ENCODE results near the gene CEP72.
A peak's percentile ranks its signal among the peaks of the same experiment; 100 is the strongest.

The CEP72 gene, protein sequence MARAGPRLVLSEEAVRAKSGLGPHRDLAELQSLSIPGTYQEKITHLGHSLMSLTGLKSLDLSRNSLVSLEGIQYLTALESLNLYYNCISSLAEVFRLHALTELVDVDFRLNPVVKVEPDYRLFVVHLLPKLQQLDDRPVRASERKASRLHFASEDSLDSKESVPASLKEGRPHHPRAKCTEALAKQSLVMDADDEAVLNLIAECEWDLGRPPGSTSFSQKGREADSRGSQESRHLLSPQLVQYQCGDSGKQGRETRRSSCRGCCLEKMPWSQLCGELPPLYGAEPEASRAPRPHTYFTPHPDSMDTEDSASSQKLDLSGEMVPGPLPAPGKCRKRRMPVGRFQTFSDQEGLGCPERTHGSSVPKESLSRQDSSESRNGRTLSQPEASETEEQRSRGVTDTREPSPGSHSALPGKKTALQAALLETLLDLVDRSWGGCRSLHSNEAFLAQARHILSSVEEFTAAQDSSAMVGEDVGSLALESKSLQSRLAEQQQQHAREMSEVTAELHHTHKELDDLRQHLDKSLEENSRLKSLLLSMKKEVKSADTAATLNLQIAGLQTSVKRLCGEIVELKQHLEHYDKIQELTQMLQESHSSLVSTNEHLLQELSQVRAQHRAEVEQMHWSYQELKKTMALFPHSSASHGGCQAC

DNA sequence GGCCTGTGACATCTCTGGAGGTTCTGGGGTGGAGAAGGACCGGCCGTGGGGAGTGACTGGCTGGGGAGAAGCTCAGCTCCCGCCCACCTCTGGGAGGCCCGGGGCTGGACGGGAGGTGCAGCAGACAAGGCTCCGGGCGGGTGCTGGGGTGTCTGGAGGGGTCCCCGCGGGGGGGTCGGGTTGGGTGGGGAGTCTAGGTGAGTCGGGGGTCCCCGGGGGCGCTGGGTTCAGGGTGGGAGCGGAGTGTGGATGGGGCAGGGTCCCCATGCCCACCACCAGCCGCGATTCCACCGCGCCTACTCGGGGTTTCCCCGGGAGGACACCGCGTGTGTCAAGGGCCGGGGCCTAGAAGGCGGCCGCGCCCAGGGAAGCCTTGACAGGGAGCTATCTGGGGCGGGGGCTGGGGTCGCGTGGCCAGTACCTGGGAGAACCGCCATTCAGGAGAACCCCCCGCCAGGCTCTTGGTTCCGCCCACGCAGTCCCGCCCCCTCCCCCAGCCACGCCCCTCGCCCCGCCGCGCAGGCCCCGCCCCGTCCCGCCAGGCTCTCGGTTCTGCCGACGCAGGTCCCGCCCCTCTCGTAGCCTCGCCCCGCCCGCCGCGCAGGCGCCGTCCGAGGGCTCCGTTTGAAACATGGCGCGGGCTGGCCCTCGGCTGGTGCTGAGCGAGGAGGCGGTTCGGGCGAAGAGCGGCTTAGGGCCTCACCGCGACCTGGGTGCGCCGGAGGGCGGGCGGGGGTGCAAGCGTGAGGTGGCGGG, at the start of gene CEP72:
Gene CEP72 (plus strand): TSS at position 610 of the 756 bp plus-strand sequence. CDS start 22 bp downstream, at position 632.
- H3K4me3 ChIP-seq (replicated peaks; ENCODE audit: low read depth, low read length): peak within 1 kb of the TSS; percentile 74
- peak; percentile 22 for DNase-seq (ENCODE audit: extremely low read depth, low read depth)
- TF ChIP-seq, protein P1, sequence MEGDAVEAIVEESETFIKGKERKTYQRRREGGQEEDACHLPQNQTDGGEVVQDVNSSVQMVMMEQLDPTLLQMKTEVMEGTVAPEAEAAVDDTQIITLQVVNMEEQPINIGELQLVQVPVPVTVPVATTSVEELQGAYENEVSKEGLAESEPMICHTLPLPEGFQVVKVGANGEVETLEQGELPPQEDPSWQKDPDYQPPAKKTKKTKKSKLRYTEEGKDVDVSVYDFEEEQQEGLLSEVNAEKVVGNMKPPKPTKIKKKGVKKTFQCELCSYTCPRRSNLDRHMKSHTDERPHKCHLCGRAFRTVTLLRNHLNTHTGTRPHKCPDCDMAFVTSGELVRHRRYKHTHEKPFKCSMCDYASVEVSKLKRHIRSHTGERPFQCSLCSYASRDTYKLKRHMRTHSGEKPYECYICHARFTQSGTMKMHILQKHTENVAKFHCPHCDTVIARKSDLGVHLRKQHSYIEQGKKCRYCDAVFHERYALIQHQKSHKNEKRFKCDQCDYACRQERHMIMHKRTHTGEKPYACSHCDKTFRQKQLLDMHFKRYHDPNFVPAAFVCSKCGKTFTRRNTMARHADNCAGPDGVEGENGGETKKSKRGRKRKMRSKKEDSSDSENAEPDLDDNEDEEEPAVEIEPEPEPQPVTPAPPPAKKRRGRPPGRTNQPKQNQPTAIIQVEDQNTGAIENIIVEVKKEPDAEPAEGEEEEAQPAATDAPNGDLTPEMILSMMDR (IDR thresholded peaks at IDR 0.05; ENCODE audit: low read depth, low read length, missing control alignments): no peak

DNA sequence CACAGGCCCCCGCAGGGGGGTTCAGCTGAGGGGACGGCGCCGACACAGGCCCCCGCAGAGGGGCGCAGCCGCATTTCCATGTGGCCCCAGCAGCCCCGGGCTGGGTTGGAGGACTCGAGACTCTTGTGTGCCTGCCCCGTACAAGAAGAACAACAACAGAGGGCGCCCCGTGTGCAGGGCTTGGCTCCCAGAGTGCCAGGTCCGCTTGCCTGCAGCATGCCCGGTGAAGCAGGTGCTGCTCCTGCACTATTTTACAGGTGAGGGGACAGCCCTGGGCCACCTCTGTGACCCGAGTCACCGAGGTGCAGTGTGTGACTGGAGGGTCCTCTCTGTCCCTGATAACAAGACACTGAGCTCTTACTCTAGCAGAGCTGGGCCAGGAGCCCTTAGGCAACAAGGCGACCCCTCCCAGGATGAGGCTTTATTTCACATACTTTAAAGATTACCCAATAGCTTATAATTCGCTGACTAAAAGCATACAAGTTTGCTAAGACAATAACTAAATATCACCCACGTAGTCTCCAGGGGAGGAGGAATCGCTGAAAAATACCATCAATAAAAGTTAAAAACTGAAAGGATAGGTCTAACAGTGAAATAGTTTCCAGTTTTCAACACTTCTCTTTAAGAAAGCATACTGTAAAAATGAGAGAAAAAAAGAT, 46.2 kb upstream of the CEP72 start:
- H3K4me3 ChIP-seq (replicated peaks; ENCODE audit: low read depth, low read length): no peak overlapping the region
- TF ChIP-seq, protein P1 (IDR thresholded peaks at IDR 0.05; ENCODE audit: low read depth, low read length, missing control alignments): no peak
- no peak for DNase-seq (ENCODE audit: extremely low read depth, low read depth)

DNA sequence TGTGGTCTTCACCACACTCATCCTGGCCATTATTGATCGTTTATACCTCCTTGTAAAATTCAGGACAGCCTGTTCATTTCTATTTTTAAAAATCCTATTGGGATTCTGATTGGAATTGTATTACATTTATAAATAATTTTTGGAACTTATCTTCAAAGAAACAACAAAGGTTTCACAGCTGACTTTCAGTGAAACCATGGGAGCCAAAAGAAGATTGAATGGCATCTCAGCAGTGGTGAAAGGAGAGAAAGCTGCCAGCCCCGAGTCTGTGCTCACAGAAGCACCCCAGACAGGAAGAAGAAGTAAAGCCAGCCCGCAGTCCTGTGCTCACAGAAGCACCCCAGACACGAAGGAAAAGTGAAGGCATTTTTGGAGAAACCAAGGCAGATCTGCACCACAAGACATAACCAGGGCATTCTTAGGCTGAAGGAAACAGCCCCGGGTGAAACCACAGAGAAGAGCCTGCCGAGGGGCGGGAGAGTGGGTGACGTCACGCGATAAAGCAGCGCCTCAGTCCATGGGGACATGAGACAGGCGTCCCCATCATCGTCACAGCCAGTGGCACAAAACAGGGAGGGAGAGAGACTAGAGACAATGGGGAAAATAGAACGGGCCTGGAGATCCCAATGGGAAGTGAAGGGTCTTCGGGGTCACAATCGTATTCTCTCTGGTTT, 45.4 kb upstream of the CEP72 start:
- TF ChIP-seq, protein P1 (IDR thresholded peaks at IDR 0.05; ENCODE audit: low read depth, low read length, missing control alignments): no peak
- DNase-seq (ENCODE audit: extremely low read depth, low read depth): no peak
- no peak overlapping the region for H3K4me3 ChIP-seq (replicated peaks; ENCODE audit: low read depth, low read length)

DNA sequence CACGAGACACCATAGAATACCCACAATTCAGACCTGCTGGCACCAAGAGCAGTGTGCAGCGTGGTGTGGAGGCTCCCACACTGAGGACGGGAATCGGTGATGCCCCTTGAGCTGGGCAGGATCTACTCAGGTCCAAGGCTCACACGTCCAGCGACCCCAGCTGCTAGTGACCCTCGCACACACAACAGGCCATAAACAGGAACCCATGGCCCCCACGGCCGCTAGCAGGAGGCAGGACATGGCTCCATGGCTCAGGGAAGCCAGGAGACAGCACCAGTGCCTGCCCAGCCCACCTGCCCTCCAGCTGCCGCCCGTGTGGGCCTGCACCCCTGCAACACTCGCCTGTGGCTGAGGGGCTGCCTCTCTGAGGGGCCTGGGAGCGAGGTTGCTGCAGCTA, 44.5 kb upstream of the CEP72 start:
- DNase-seq (ENCODE audit: extremely low read depth, low read depth): no peak
- H3K4me3 ChIP-seq (replicated peaks; ENCODE audit: low read depth, low read length): no peak overlapping the region
- TF ChIP-seq, protein P1 (IDR thresholded peaks at IDR 0.05; ENCODE audit: low read depth, low read length, missing control alignments): no peak

DNA sequence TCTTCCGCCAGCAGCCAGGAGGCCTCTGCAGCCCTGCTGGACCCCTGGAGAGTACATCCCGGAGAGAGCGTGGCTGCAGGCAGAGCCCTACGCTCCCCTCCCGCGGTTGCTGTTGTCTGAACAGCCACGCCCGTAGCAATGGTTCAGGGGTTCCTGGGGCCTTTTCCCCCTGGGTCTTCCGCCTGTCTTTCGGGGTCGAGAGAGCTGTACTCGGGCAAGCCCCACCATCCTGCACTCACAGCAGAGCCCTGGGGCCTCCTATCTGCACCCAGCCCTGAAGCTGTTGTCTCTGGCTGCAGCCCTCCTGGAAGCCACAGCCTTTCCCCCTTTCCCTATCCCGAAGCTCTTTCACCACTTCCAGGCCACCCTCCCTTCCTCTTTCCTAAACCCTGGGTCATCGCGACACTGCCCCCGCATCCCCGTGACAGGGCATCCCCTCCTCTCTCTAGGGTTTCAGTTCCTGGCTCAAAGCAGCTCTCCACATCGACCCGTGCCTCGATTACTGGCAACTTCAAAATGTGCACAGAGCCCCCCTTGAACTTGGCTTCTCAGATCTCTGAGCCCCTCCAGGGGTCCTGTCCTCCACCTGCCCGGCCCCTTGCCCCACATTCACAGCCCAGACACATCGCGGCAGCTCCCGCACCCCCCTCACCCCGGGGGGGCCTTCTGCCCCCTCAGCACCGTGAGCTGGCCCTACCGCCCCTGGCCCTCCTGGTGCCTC, 43.9 kb upstream of the CEP72 start:
- TF ChIP-seq, protein P1 (IDR thresholded peaks at IDR 0.05; ENCODE audit: low read depth, low read length, missing control alignments): no peak
- no peak for DNase-seq (ENCODE audit: extremely low read depth, low read depth)

More for the DNA sequence above, 43.9 kb upstream of the CEP72 start:
- no peak overlapping the region for H3K4me3 ChIP-seq (replicated peaks; ENCODE audit: low read depth, low read length)

All from HFF-Myc (cell line).